Measurements from ENCODE around the gene PHF20. TPM values are rescaled to one million over a fixed set of nuclear protein-coding genes. Genes with fewer than 3 reads are reported as not detected.

Gene PHF20
- total and polyA plus RNA-seq, 3 donors from 2014 or later: 59.8 to 108 (median 76.1) TPM

DNA sequence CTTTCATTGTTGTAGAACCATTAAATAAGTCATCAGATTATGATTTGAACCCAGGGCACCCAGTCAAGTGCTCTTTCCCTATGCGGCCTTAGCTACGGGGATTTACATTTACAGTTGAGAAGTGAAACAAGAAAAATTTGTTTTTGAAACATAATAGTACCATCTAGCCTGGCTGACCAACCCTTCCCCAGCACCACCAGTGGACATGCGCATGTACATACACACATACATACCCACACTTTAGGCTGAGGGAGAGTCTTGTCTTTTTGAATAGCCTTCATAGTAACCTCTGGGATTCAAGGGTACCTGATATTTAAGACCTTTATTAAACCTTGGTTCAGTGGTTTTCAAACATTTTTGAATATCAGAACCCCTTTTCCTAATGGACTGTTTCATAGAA, 148.7 kb downstream of the PHF20 start:
- no peak for DNase-seq
- intact Hi-C loops (cut with DNase I; ENCODE audit: low total_unique reads): no loop called here
- H3K9me3 ChIP-seq: no peaks in the 10 kb centered on the region
- TF ChIP-seq POLR2A (IDR thresholded peaks at IDR 0.05): no peak
- TF ChIP-seq, protein P1, sequence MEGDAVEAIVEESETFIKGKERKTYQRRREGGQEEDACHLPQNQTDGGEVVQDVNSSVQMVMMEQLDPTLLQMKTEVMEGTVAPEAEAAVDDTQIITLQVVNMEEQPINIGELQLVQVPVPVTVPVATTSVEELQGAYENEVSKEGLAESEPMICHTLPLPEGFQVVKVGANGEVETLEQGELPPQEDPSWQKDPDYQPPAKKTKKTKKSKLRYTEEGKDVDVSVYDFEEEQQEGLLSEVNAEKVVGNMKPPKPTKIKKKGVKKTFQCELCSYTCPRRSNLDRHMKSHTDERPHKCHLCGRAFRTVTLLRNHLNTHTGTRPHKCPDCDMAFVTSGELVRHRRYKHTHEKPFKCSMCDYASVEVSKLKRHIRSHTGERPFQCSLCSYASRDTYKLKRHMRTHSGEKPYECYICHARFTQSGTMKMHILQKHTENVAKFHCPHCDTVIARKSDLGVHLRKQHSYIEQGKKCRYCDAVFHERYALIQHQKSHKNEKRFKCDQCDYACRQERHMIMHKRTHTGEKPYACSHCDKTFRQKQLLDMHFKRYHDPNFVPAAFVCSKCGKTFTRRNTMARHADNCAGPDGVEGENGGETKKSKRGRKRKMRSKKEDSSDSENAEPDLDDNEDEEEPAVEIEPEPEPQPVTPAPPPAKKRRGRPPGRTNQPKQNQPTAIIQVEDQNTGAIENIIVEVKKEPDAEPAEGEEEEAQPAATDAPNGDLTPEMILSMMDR (IDR thresholded peaks at IDR 0.05): no peak
- H3K4me3 ChIP-seq: no peak overlapping the region
- no peaks in the 10 kb centered on the region for H3K36me3 ChIP-seq (ENCODE audit: low read depth, missing control alignments)
- H3K27me3 ChIP-seq: no peaks in the 10 kb centered on the region
- WGBS, 2 donors: 93 to 97% methylated on average over 3 of the region's 3 CpGs
- no peak overlapping the region for H3K27ac ChIP-seq
- no peaks in the 10 kb centered on the region for H3K4me1 ChIP-seq

DNA sequence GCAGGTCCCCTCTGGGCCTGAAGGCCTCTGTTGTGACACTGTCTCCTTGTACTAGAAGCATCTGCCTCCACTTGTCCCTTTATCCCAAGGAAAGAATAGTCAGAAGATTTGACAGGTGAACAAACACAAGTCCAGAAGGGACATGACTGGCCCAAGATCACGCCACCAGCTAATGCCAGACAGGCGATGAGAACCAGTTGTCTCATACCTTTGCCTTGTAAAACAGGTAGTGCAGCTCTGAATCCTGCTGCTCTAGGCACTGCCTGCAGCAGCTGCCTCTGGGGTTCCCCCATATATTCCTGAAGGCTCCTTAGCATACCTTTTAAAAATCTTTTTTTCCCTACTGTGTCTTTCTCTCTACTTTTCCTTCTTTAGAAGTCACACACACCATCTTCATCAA, 157.5 kb downstream of the PHF20 start:
- H3K27me3 ChIP-seq: no peaks in the 10 kb centered on the region
- no peak for TF ChIP-seq POLR2A (IDR thresholded peaks at IDR 0.05)
- TF ChIP-seq, protein P1 (IDR thresholded peaks at IDR 0.05): no peak
- no peak overlapping the region for H3K27ac ChIP-seq
- H3K9me3 ChIP-seq: no peaks in the 10 kb centered on the region
- no peaks in the 10 kb centered on the region for H3K36me3 ChIP-seq (ENCODE audit: low read depth, missing control alignments)
- H3K4me1 ChIP-seq: no peaks in the 10 kb centered on the region
- no peak overlapping the region for H3K4me3 ChIP-seq
- 98 to 100% methylated on average over 2 of the region's 2 CpGs for WGBS, 2 donors
- intact Hi-C loops (cut with DNase I; ENCODE audit: low total_unique reads): no loop called here
- no peak for DNase-seq

DNA sequence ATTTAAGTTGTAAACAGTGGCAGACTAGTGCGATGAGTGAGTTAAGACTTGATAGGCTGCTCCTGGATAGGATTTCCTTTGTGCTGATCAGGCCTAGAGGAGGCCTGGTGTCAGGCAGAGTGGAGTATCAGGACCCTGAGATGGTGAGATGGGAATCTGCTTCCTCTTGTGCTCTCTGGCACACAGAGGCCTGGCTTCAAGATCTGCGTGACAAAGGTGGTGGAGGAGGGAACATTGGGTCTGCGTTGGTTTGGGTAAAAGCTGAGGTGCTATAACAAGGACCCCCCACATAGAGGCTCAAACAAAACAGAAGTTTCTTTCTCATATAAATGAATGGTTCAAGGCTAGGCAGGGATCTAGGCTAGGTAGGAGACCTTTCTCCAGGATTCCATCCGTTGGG, 162.2 kb downstream of the PHF20 start:
- H3K4me3 ChIP-seq: no peak overlapping the region
- H3K4me1 ChIP-seq: no peaks in the 10 kb centered on the region
- intact Hi-C loops (cut with DNase I; ENCODE audit: low total_unique reads): no loop called here
- H3K36me3 ChIP-seq (ENCODE audit: low read depth, missing control alignments): no peaks in the 10 kb centered on the region
- H3K27ac ChIP-seq: no peak overlapping the region
- 73 to 83% methylated on average over 4 of the region's 4 CpGs for WGBS, 2 donors
- H3K9me3 ChIP-seq: no peaks in the 10 kb centered on the region
- TF ChIP-seq, protein P1 (IDR thresholded peaks at IDR 0.05): no peak
- TF ChIP-seq POLR2A (IDR thresholded peaks at IDR 0.05): no peak
- DNase-seq: no peak
- no peaks in the 10 kb centered on the region for H3K27me3 ChIP-seq

DNA sequence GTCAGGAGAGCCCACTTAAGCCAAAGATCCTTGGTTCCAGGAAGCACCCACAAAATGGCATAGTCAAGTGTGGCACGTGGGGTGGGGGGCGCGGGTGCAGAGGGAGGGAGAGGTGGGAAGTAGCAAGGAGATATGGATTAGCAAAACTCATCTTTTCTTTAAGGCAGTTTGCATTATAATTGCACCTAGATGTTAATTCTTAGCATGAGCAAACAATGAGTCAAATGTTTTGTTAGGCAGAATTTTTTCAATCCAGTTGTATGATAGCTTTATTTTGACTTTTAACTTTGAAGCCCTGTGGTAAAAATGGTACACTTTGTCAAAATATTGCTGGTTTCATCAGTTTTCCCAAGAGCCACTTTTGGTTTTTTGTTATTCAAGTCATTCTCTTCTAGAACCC, 167.4 kb downstream of the PHF20 start:
- Histone ChIP-seq H3K4me1 (no peaks in the 10 kb centered on the region), H3K9me3 (no peaks in the 10 kb centered on the region), H3K4me3 (no peak overlapping the region), H3K27ac (no peak overlapping the region), H3K27me3 (no peaks in the 10 kb centered on the region), H3K36me3 (ENCODE audit: low read depth, missing control alignments) (no peaks in the 10 kb centered on the region)
- TF ChIP-seq POLR2A (IDR thresholded peaks at IDR 0.05): no peak
- TF ChIP-seq, protein P1 (IDR thresholded peaks at IDR 0.05): no peak
- no peak for DNase-seq
- intact Hi-C loops (cut with DNase I; ENCODE audit: low total_unique reads): no loop called here
- WGBS, 2 donors: 96 to 97% methylated on average over 3 of the region's 3 CpGs

DNA sequence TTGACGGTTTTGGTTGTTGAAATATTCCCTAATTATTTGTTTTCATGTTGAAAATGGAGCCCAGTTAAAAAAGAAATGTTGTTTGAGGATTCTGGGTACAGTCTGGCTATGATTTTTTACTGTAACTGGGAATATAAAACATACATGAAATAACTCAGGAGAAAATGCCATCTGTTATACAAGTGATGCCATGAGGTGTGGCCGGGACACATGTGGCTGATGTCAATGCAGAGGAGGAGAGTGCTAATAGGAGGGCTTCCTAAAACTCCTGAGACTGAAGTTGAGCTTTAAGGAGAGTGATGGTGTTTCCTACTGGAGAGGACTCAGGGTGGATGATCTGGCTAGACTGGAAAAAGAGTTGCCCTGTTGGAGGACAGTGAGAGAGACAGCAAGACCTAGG, 169.8 kb downstream of the PHF20 start:
- no peaks in the 10 kb centered on the region for H3K36me3 ChIP-seq (ENCODE audit: low read depth, missing control alignments)
- no peaks in the 10 kb centered on the region for H3K4me1 ChIP-seq
- 86 to 89% methylated on average over 2 of the region's 2 CpGs for WGBS, 2 donors
- intact Hi-C loops (cut with DNase I; ENCODE audit: low total_unique reads): no loop called here
- no peak overlapping the region for H3K27ac ChIP-seq
- no peak for TF ChIP-seq POLR2A (IDR thresholded peaks at IDR 0.05)
- TF ChIP-seq, protein P1 (IDR thresholded peaks at IDR 0.05): no peak
- no peak for DNase-seq
- no peak overlapping the region for H3K4me3 ChIP-seq
- no peaks in the 10 kb centered on the region for H3K9me3 ChIP-seq
- no peaks in the 10 kb centered on the region for H3K27me3 ChIP-seq
